Left ventricle myocardium superior (tissue), 1 donor: ENCODE results near the gene ZSCAN9. TPM values are rescaled to one million over a fixed set of nuclear protein-coding genes. Genes with fewer than 3 reads are reported as not detected.

Source experiments
- ATAC-seq: fragments of 200-7000 bp; cut with Tn5 transposase; one replicate; pipeline ENCODE4 v1.9.1; 2020; ENCODE audit warnings: mild to moderate bottlenecking, moderate library complexity
- DNase-seq: peaks from one replicate; pipeline ENCODE4 v3.0.0-alpha.2; 2020
- intact Hi-C: fragments of 100-400 bp; cut with micrococcal nuclease; formaldehyde crosslinking; loops from one replicate; pipeline ENCODE4 v1.11.0; 2022
- total RNA-seq: library from RNA; stranded (reverse); fragmentation: NEBNext Ultra II Directional; extraction: Animal tissue kit (Norgen Biotek cat#: 25700); gene quantifications from one replicate; pipeline ENCODE4 v1.2.1, GENCODE V29; 2021
- donor health status: DM: no; HTN: yes; CAD: no; lungs with severe emphysema.

The ZSCAN9 gene
- total RNA-seq, 1 donor from 2014 or later = 10.2 TPM

DNA sequence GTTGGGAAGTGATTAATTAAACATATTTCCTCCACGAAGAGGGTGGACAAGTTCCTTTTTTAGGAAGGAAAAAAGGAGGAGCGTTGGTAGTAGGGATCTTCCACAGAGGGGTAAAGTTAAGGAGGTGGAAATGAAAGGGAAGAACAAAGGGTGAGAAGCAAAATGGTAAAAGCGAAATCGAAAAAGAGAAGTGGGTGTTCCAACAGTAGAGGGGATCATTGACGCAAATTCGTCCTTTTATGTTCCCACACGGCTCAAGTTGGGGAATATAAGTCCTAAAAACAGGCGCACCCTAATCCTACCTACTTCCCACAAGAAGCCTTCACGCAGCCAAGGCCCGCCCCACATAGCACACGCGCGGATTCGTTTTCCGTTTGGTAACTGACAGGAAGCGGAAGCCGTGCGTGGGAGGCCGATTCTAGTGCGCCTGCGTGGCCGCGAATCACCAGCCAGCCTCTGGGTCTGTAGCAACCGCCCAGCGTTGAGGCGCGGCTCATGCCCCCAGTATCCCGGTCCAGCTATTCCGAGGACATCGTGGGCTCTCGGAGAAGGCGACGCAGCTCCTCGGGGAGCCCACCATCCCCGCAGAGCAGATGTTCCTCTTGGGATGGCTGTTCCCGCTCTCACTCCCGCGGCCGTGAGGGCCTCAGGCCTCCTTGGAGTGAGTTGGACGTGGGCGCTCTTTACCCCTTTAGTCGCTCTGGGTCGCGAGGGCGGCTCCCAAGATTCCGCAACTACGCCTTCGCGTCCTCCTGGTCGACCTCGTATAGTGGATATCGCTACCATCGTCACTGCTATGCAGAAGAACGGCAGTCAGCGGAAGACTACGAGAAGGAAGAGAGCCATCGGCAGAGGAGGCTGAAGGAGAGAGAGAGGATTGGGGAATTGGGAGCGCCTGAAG is 34.1 kb downstream of the ZSCAN9 start, which contains the start of gene NKAPL:
NKAPL (plus strand) TSS at position 421 of the 901 bp plus-strand sequence; CDS start at position 496, 75 bp downstream.
- ATAC-seq (peak; percentile 99), DNase-seq (peak; percentile 91)
- intact Hi-C loops = no loop called here

DNA sequence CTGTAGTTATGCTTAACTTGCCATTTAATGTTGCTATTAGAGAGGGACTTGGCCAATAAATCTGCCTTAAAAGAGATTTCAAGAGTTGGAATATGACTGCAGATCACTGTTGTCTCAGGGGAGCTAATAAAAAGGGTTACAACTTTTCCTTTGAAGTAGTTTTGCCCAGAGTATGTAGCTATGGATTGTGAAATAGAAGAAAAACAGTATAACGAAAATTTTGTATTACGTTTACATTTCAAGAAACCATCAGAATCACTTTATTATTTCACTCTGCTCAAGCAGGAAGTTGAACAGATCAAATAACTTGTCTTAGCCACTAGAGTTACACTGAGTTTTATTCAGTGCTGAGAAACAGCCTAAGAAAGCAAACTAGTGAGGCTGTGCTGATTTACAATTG is 38.8 kb downstream of the ZSCAN9 start:
- intact Hi-C loops = no loop called here
- DNase-seq (no peak), ATAC-seq (no peak)

DNA sequence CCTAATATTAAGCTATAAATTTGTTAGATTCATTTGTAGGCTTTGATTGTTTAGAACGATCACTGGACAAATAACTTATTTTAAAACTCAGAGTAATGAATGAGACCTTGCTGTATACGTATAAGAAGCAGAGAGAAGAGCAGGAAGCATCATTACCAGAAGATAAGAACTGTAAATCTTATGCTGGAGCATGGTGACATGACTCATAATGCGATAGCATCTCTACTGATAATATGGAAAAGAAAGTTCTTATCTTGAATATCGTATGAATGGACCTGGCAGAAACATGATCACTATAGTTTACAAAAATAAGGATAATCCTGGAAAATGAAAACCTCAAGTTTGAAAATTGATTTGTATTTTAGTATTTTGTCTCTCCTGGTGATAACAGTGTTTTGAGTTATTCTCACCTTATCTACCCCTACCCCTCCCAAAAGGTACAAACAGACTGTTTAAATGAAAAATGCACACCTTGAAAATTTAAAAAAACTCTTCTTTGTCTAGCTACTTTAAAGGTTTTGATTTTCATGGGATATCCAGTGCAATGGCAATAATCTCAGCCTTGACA is 39.8 kb downstream of the ZSCAN9 start:
- intact Hi-C loops = no loop called here
- ATAC-seq (no peak), DNase-seq (no peak)

DNA sequence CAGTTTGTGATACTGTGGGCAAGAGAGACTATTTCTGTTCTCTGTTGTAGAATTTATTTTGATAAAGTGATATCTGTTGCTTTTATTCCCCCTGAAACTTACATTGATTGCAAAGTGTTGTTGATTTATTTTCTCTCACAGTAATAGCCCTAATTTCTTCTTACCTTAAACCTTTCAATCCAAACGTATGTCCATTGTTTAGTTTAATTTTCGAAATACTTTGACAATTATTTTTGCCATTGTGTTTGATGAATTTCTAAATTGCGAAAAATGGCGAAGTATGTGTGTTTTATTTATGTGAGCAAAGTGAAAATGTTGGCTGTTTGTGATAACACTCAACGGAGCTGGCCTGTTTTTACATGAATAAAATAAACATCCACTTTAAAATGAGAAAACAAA is 41.5 kb downstream of the ZSCAN9 start:
- no peak for DNase-seq
- ATAC-seq = no peak
- intact Hi-C loops = no loop called here

DNA sequence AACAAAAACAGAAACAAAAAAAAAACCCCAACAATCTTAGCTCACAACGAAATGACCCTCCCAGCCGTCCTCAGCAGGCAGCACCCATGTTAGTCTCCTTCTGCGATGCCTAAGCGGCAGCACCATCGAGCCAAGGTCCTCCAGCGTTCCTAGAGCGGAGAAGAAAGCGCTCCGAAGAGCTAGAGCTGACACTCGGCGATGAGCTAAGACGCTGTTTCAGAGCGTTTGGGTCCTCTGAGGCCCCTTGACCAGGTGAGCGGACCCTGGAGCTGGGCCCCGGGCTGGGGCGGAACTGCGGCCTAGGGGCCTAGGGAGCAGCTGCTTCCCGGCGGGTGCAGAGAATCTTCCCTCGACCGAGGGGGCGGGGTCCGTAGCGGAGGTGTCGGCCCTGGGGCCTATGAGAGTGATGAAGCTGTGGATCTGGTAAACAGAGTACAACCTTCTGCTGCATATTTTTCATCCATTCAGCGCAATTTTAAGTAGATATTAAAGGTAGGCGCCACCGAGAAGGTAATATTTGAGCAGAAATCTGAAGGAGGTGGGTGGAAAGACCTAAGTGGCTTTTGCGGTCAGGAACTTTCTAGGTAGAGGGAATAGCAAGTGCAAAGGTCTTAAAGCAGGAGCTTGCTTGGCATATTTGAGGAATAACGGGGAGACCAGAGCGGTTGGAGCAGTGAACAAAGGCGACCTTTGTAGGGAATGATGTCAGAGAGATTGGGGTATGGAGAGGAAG is 42.1 kb downstream of the ZSCAN9 start, which contains the start of gene ZSCAN26:
ZSCAN26 (plus strand) TSS at position 182 of the 733 bp plus-strand sequence. CDS start 4,777 bp downstream, outside the sequence.
- intact Hi-C loops = no loop called here

DNA sequence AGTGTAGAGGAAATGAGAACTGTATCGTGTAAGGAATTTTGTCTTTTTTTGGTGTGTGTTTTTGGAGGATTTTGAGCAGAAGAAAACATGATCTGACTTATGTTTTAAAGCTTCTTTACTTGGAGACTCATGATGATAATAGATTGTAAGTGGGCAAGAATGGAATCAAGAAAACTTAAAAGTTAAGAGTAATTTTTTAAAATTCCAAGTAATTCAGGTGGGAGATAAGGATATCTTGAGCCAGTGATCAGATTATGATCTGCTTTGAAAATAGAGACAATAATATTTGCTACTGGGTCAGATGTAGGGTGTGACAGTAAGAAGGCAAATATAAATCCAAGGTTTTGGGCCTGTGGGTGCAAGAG is 42.6 kb downstream of the ZSCAN9 start:
- no peak for ATAC-seq
- intact Hi-C loops = no loop called here
- no peak for DNase-seq

More for the DNA sequence above, 42.1 kb downstream of the ZSCAN9 start, which contains the start of gene ZSCAN26:
- DNase-seq (peak; percentile 88), ATAC-seq (peak; percentile 99)

DNA sequence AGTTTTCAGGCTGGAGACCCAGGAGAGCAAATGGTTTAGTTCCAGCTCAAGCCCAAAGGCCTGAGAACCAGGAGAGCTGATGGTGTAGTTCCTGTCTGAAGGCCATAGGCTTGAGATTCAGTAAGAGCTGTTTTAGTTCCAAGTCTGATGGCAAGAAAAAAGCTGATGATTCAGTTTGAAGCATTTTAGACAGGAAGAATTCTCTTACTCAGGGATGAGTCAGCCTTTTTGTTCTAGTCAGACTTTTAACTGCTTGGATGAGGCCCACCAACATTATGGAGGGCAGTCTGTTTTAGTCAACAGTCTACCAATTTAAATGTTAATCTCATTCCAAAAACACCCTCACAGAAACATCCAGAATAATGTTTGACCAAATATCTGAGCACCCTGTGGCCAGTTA is 44.4 kb downstream of the ZSCAN9 start:
- ATAC-seq (no peak), DNase-seq (no peak)
- intact Hi-C loops = no loop called here

DNA sequence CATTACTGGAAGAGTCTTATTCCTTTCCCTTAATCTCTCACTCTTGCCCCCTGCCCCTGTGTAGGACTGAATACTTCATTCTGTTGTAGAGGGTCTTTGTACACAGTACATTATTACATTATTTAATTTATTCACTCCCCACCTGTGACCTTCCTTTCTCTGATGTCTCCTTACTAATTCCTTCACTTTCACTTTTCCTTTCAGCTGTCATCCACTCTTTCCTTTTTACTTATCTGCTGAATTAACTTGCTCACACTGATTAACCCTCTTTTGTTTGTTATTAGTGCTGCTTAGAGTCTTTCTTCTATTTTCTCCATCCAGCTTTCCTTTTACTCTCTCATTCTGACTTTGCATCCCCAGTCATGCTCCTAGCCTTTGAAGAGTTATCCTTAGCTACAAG is 49.8 kb downstream of the ZSCAN9 start:
- intact Hi-C loops = no loop called here
- DNase-seq (no peak), ATAC-seq (no peak)

DNA sequence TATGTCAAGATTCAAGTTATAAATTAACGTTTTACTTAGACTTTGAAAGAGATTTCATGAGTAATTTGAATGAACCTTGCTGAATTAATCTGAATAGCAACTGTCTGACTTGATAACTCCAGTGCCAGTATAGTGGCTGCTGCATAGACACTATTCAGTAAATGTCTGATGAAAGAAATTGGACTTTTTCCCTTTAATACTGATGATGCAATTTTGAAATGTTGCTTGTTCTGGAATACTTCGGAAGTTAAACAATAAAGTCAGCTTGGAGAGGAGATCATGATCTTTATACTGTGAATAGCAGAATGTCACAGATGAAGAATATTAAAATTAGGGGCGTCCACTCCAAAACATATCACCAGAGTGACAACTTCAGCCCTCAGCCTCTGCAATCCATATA is 52.7 kb downstream of the ZSCAN9 start:
- DNase-seq (no peak), ATAC-seq (no peak)
- intact Hi-C loops = no loop called here

DNA sequence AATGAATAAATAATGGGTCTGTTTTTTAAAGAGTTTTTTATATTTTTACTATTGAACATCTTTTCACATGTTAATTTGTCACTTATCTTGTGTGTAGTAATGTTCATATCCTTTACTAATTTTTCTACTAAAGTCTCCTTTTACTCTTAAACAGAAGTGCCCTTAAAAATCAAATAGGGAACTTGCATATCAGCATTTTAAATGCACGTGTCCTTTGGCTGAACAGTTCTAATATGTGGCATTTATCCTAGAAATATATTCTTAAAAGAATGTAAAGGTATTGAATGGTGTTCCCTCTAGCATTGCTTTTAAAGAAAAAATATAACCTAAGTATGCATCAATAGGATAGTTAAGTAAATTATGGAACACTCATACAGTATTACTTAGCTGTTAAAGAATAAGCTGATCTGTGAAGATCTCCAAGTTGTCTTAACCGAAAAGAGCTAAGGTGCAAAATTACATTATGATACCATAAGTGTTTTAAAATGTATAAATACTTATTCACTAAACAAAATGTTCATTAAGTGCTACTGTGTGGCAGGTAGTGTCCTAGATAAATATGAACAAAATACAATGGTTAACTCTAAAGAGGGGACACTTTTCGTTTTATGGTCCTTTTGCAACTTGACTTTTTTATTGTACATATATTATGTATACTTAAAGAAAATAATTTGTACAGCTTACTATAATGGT is 55.7 kb downstream of the ZSCAN9 start:
- intact Hi-C loops = no loop called here

DNA sequence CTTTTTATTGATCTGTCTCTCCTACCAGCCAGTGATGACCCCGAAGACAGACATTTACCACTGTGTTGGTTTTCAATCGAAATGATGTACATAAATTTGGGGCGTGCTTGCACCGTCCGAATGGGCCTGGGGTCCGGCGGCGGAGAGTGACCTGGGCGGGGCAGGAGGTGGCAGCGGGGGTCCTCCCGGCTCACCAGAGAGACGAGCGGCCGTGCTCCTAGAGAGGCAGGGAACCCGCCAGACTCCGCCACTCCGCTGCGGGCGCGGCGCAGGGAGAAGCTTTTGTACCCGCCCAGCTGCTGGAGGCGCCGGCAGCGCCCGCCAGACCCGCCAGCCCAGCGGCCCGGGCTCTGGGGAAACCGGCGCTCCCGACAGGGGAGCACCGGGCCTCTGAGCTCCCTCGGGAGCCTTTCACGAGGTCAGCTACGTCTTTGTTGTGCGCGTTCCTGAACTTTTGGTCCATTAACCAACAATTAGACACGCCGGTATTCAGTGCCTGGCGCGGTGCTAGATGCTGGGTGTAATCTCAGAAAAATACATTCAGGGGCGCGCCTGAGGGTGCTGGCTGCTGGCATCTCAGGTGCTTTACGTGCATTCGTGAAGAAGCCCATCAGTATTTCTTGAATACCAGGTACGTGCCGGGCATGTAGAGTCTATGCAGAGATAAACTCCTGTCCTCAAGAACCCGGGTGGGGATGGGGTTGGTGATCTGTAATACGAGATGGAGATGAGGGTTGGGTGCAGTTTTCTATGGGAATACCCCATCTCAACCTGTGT is 56.4 kb downstream of the ZSCAN9 start, which contains the start of gene PGBD1:
PGBD1 (plus strand) TSS at position 285 of the 777 bp plus-strand sequence. CDS start 2,242 bp downstream, outside the sequence.
- intact Hi-C loops = no loop called here
- ATAC-seq (peak; percentile 98), DNase-seq (peak; percentile 89)

More for the DNA sequence above, 55.7 kb downstream of the ZSCAN9 start:
- ATAC-seq (no peak), DNase-seq (no peak)

DNA sequence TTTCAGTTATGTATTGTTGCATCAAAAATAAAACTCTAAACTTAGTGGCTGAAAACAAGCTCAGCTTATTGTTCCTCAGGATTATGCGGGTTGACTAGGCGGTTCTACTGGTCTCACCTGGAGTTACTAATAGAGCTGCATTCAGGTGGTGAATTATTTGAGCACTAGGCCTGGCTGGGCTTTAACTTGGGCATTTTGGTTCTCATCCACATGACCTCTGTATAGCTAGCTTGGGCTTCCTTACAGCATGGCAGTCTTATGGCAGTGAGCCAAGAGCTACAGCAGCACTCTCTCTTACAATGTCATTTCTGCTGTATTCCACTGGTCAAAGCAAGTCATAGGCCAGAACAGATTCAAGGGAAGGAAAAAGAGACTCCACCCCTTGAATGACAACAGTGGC is 57.9 kb downstream of the ZSCAN9 start:
- DNase-seq (no peak), ATAC-seq (no peak)
- intact Hi-C loops = no loop called here

Other genes starting within 250 kb of the ZSCAN9 start
- 0.62 TPM for gene ZNF165, start 144.7 kb upstream of the ZSCAN9 start, total RNA-seq
- 2.2 TPM for gene ZSCAN16, start 100.7 kb upstream of the ZSCAN9 start, total RNA-seq
- gene ZKSCAN8, start 83.4 kb upstream of the ZSCAN9 start, total RNA-seq = 13.9 TPM
- gene ZKSCAN4, start 27.0 kb downstream of the ZSCAN9 start, total RNA-seq = 2.7 TPM
- gene NKAPL, start 34.0 kb downstream of the ZSCAN9 start, total RNA-seq = 6.3 TPM
- 13.8 TPM for gene ZSCAN26, start 41.9 kb downstream of the ZSCAN9 start, total RNA-seq
- gene PGBD1, start 56.3 kb downstream of the ZSCAN9 start, total RNA-seq = 2.3 TPM
- gene ZSCAN31, start 110.9 kb downstream of the ZSCAN9 start, total RNA-seq = 8.6 TPM
- 4.7 TPM for gene ZKSCAN3, start 124.7 kb downstream of the ZSCAN9 start, total RNA-seq
- gene ZSCAN12, start 174.5 kb downstream of the ZSCAN9 start, total RNA-seq = 1.9 TPM
- 1.2 TPM for gene ZSCAN23, start 218.2 kb downstream of the ZSCAN9 start, total RNA-seq